Inflammatory macrophage (primary cell): Measurements from ENCODE around the gene NDUFA11.

Experiments
- DNase-seq, 2 donors: peaks; one replicate each; pipeline ENCODE4 v3.0.0-alpha.2; 2020 to 2022
- total RNA-seq, 18 experiments: gene quantifications; one replicate each; lab custom pipeline; 2026; ENCODE audit warnings: mixed read lengths in 6 of 18, inconsistent platforms in 2 of 18; lab: John Stamatoyannopoulos, UW

Gene NDUFA11
- total RNA-seq, result 5.1 to 17.4 (median 8.8) reads per million in 18 experiments

- peak; percentile 96 to 97 for DNase-seq
Observed at GRCh38 chr19:5903624-5904351, at the start of gene NDUFA11. Gene NDUFA11 (minus strand): TSS chr19:5903790. CDS start chr19:5903708, 82 bp downstream.

DNA sequence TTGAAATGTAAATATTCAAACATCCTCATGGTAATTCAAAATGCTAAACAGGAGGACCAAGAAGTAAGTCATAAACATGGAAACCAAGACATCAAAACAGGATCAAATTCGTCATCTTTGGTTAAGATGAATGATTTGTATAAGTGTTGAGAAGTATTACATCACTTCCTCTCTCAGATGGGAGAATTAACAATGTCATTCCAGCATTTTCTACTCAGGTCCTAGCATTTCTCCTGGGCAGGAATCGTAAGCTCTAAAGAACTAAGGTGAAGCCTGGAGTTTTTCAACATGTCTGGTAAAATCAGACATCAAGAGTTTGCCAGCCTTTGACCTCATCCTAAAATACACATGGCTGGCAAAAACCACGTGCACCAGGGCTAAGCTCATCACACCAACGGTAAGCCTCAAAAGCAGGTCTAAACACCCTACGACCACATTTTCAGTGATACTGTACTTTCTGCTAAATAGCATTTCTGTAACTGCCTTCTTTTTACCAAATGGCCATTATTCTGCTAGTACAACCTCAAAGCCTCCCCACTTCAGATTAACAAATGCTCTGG lies 49.5 kb upstream of the NDUFA11 start:
- peak in 1 of 2 donors; percentile 16 for DNase-seq

DNA sequence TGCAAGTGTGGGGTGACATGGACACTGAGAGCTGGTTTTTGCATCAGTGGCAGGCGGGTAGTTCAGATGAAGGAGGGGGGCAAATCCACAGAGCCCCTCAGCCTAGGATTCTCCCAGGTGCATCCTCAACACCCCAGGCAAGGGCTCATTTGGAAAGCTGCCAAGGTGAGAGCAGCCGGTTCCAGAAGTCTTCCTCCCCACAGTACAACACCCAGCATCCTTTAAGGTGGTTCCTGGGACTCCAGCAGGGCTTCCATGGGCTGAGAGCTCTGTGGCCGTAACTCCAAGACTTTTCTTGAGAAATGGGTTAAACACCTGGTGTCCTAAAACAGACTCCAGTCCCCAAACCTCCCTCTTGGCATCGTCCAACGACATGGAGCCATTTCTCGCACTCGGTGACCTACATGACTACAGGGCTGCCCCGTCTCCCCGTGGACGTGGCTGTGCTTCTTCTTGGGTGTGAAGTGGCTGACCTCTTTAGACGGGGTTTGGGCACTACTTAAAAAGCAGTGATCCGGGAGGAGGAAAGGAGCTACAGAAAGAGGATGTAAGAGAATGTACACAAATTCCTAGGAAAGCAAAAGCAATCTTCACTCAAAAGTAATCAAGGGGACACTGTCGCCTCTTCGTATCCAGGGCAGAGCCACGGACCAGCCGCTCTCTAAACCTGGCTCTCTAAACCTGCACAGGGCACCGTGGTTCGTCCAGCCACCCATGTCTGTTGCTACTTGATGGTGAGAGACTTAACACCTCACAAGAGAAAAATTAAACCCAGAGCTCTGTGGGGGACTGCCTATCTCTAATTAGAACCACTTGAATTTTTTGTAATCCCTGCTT lies 48.8 kb upstream of the NDUFA11 start:
- no peak for DNase-seq

DNA sequence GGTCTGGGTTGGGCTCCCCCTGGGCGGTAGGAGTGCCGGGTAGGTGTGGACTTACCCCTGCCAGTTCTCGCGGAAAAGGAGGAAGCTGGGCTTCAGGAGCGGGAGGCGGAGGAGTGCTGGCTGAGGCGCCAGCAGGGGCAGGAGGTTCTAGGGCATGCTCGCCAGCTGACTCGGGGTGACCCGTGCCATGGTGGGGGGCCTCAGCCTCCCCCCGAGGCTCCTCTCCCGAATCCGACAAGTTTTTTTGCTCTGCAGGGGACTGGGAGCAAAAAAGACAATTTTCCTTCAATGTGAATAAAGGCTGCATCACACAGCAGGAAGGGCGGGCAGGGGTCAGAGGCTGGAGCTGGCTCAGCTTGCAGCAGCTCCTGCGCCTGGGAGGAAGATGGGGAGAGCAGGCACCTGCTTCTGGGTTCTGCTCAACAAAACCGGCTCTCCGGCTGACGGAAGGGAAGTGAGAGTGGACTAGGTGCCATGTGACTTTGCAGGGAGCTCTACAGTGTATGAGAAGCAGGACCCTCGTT lies 47.8 kb upstream of the NDUFA11 start:
- peak; percentile 31 to 60 for DNase-seq

- no peak for DNase-seq
Observed at GRCh38 chr19:5950741-5951140, 47.2 kb upstream of the NDUFA11 start.

DNA sequence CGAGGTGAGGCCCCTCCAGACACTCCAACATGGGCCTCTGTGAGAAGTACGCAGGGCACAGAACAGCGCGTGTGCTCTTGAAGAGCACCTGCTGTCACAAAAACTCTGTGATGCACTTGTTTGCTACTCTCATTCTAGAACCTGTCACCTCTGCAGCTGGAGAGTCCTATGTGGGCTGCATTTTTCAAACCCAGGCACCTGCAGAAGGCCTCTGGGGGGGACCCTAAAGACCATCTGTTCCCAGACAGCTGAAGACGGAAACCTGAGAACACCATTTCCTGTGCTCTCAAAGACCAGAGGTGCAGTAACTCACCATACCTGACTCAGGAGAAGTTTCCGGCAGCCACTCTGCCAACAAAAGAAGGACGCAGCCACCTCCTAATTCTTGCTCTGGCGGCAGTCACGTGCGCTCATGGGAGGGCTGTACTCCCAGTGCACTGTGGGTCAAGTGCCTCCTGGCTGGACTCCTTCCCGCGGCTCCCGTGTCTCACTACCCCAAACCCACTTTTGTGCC lies 46.3 kb upstream of the NDUFA11 start:
- DNase-seq, result no peak

- DNase-seq, result no peak
Observed at GRCh38 chr19:5948752-5949564, 45.4 kb upstream of the NDUFA11 start.

- peak; percentile 92 to 94 for DNase-seq
Observed at GRCh38 chr19:5947435-5947834, 43.8 kb upstream of the NDUFA11 start.

DNA sequence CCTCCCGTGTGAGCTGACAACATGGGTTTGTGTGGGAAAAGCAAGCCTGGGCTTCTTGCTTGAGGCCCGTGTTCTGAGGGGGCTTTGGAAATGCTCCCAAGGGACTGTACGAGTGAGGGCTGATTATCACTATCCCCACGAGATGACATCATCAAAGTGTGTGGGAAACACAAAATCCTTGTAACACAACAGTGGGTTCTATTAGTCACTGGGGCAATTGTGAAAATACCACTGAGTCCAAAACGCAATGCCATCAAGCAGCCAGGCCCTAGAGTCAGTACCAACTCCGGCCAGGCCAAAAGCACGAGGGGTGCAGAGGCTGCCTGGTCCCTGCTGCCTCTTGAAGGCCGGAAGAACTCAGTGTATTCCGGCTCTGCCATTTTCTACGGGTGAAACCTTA lies 40.0 kb upstream of the NDUFA11 start:
- DNase-seq, result peak in 1 of 2 donors; percentile 28

DNA sequence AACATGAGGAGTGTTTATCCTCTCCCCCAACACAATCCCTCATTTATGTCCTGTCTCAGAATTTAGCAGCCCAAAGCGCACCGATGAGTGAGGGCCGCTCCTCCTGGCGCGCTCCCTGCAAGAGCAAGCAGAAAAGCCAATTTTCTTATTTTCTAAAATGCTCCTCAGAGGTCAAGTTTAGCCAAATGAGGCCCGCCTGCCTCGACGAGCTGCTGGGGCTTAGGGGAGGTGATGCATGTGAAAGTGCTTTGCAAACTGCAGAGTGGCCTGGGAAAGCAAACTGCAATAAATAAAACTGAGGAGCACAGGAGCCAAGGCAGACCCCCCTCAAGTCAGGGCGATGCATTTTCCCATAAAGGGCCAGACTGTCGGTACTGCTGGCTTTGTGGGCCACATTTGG lies 39.5 kb upstream of the NDUFA11 start:
- no peak for DNase-seq

GRCh38 chr19:5941673-5942072 lies 38.1 kb upstream of the NDUFA11 start:
- DNase-seq, result no peak

GRCh38 chr19:5940260-5941208 lies 36.9 kb upstream of the NDUFA11 start:
- no peak for DNase-seq

GRCh38 chr19:5937550-5937949 lies 34.0 kb upstream of the NDUFA11 start:
- DNase-seq, result no peak

DNA sequence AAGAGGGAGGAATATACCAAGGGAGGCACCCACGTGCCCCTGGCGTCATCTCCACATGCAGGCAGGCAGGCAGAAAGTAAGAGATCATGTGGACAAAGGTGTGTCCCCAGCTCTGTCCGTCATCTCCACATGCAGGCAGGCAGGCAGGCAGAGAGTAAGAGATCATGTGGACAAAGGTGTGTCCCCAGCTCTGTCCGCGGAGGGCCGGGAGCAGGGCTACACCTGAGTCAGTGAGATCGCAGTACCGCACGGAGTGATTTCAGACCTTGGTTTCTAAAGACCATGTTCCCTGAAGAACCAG lies 32.7 kb upstream of the NDUFA11 start:
- DNase-seq, result no peak

GRCh38 chr19:5935473-5936291 lies 32.1 kb upstream of the NDUFA11 start:
- no peak for DNase-seq

- no peak for DNase-seq
Observed at GRCh38 chr19:5934774-5935472, 31.3 kb upstream of the NDUFA11 start.

GRCh38 chr19:5934069-5934401 lies 30.4 kb upstream of the NDUFA11 start:
- DNase-seq, result no peak

DNA sequence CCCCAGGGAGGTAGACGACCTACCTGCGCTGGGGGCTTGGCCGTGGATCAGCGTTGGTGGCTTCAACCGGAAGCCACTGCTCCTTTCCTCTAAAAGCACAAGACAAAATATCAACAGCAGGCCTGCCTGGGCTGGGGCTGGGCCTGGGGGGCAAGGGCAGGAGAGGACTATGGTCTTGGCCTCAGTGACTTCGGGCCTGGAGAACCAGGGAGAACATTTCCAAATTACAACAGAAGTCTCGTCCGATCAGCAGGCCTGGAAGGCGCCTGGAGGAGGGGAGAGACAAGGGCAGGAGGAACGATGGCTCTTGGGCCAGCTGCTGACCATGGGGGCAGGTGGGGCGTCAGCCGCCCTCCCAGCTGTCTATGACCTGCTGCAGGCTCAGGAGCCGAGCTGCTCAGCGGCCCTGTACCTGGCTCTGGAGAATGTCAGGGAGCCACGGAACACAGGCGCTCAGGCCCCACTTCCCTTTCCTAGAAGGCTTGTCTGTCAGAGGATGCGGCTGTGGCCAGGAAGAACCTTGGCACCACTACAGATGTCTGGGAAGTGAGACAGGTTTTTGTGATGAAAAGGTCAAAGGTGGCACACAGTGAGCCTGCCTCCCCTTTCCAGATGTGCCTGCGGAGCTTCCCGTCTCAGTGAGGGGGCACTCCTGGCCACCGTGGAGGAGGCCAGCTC lies 29.9 kb upstream of the NDUFA11 start:
- no peak for DNase-seq

- no peak for DNase-seq
Observed at GRCh38 chr19:5932609-5933262, 29.1 kb upstream of the NDUFA11 start.
